DMS153 treated with DMSO at 0.1 percent for 48 hours (cell line): ENCODE data around the gene GRIK2.
"Not testable (repeated sequence)": the region's sequence is repeated elsewhere in the genome, so short reads cannot be mapped to it uniquely, and the experiment has no call there.

ENCODE experiments used
- DNase-seq: peaks from one replicate; lab custom pipeline; 2025; ENCODE audit not compliant: unreplicated experiment; lab: John Stamatoyannopoulos, UW

Gene GRIK2

GRCh38 chr6:101393251-101393828 is at the start of gene GRIK2:
Gene GRIK2, plus strand, starts transcription at chr6:101393708.
- DNase-seq: peak; percentile 30

DNA sequence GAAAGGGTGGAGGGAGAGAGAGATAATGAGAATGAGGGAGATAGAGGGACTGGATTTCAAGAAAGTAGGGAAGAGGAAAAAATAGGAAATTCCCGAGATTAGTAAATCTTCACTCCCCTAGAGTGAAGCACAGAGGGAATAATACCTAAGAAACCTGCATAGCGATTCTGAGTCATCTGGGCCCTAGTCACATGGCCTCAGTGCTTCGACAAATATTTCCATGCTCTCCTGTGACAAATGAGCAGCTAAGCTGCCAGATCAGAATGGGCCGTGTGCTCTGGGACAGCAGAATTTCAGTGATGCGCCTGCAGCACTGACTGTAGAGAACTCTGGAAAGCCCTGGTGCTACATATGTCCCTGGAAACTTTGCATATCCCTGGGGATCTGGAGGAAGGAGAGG is 48.6 kb upstream of the GRIK2 start:
- DNase-seq: no peak

DNA sequence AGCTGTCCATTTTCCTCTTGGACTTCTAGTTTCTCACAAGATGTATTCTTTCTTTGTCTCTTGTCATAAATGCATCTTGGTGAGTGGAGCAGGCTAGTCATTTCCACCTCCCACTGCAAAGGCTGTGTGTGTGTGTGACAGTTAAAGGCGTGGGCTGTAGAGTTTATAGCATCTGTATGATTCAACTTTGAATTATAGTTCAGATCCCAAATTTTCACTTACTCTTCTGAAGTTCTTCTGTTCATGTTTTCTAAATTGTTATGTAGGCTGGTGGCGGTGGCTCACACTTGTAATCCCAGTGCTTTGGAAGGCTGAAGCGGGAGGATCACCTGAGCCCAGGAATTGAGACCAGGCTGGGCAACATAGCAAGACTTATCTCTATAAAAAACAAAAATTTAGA is 44.7 kb upstream of the GRIK2 start:
- no peak for DNase-seq

GRCh38 chr6:101350631-101351030 is 42.9 kb upstream of the GRIK2 start:
- not testable (repeated sequence) for DNase-seq

DNA sequence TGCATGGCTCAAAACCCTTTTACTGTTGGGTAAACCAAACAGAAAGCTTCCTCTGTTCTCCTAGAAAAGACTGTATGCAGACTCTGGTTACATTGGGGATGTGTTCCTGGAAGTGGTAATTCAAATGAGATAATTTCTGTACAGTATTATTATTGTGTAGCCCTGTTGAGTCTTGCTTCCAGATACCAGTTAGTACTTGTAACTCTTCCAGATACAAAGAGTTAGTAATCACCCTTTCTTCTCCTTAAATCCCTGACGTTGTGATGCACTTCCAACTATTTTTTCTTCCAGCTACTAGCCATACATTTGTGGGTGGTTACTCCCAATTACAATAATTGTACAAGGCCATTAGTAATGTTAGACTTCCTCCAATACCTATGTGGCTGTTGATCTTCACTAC is 42.3 kb upstream of the GRIK2 start:
- DNase-seq: no peak

- DNase-seq: no peak
These were observed 41.2 kb upstream of the GRIK2 start for GRCh38 chr6:101352316-101352715.

- no peak for DNase-seq
These were observed 28.3 kb upstream of the GRIK2 start for GRCh38 chr6:101365181-101365580.

GRCh38 chr6:101379926-101380325 is 13.6 kb upstream of the GRIK2 start:
- DNase-seq: no peak

GRCh38 chr6:101380897-101381630 is 12.4 kb upstream of the GRIK2 start:
- DNase-seq: no peak

DNA sequence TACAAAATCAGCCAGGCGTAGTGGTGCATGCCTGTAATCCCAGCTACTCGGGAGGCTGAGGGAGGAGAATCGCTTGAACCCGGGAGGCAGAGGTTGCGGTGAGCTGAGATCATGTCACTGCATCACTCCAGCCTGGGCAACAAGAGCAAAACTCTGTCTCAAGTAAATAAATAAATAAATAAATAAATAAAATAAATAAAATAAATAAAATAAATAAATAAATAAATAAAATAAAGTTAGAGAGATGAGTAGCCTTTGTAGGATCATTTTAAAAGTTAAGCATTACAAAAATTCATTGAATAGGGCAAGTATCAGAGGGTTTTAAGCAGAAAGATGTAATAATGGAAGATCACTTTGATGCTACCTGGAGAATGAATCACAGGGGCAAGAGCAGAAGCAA is 9.8 kb upstream of the GRIK2 start:
- DNase-seq: not testable (repeated sequence)

DNA sequence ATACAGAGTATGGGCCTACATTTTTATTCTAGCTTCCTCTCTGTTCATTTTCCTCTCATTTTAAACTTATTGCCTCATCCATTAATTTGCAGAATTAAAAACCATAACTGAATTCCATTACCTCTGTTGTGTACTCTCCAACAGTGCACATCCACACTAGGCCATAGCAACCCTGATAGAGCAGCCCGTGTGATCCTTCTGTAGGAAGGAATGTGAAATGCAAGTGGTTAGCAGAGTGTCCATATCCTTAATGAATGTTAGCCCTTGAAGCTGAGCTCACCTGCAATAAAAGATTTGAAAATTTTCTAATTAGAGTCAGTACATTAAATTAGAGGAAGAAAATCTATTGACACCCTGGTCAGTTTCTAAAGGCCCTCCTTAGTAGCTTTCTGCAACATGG is 6.5 kb upstream of the GRIK2 start:
- no peak for DNase-seq

GRCh38 chr6:101391772-101392585 is 1.5 kb upstream of the GRIK2 start:
- peak; percentile 29 for DNase-seq

GRCh38 chr6:101392586-101393230 is 800 bp upstream of the GRIK2 start:
- DNase-seq: no peak

GRCh38 chr6:101393829-101394251 is 332 bp downstream of the GRIK2 start:
- no peak for DNase-seq

- DNase-seq: no peak
These were observed 1.4 kb downstream of the GRIK2 start for GRCh38 chr6:101394936-101395335.

- no peak for DNase-seq
These were observed 1.8 kb downstream of the GRIK2 start for GRCh38 chr6:101395345-101395744.

- no peak for DNase-seq
These were observed 3.2 kb downstream of the GRIK2 start for GRCh38 chr6:101396548-101397173.

DNA sequence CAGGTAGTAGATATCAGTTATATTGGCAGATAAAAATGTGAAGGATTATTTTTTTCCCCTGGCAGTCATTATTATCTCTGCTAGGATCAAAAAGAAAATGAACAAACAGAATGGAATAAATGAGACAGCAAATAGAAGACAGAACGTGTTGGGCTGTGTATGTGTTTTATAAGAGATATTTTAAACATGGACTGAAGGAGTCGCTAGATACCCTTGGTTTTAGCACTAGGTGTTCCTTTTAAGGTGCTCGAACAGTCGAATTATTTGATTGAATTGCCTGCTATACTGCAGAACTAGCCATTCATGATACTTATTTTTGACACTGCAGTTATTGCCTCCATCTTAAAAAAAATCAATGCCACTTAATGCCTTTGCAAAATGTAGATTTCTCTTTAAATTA is 3.7 kb downstream of the GRIK2 start:
- peak; percentile 45 for DNase-seq

- no peak for DNase-seq
These were observed 5.5 kb downstream of the GRIK2 start for GRCh38 chr6:101398716-101399615.

GRCh38 chr6:101399616-101400162 is 6.2 kb downstream of the GRIK2 start:
- DNase-seq: no peak
